Measurements from ENCODE around the gene CLCA2.

- peak; percentile 73 for TF ChIP-seq POLR2A (IDR thresholded peaks at IDR 0.05; ENCODE audit: low read length)
- TF ChIP-seq GATA1 (IDR thresholded peaks at IDR 0.05; ENCODE audit: low read depth, low read length), result no peak
Observed at GRCh38 chr1:86395751-86396497, 28.0 kb upstream of the CLCA2 start, which contains the start of gene ODF2L.
